Stomach (tissue), 4 donors: ENCODE measurements around the gene WDR73.

Source experiments
- CTCF ChIP-seq, 7 experiments: fragments of 450-650 bp in 4 of 7; fragments of 200-600 bp in 3 of 7; sonication (generic) in 3 of 7; IDR thresholded peaks; one replicate each; pipeline ENCODE4 v1.5.1; 2016 to 2019; ENCODE audit warnings: antibody characterized with exemption in 7 of 7, control low read depth in 2 of 7, mild to moderate bottlenecking in 1 of 7
- EP300 ChIP-seq: sonication (generic); formaldehyde crosslinking; IDR thresholded peaks from one replicate; pipeline ENCODE4 v1.6.1; 2017; ENCODE audit warnings: antibody characterized with exemption
- POLR2A ChIP-seq, 4 donors: fragments of 450-650 bp; IDR thresholded peaks; one replicate each; pipeline ENCODE4 v1.6.1; 2016; ENCODE audit warnings: antibody characterized with exemption in 4 of 4, control low read depth in 2 of 4, mild to moderate bottlenecking in 1 of 4, moderate library complexity in 1 of 4
- POLR2AphosphoS5 ChIP-seq, 3 donors: sonication (generic); formaldehyde crosslinking; IDR thresholded peaks; one replicate each; pipeline ENCODE4 v1.6.1; 2016; ENCODE audit warnings: antibody characterized with exemption in 3 of 3

- TF ChIP-seq CTCF (IDR thresholded peaks at IDR 0.05) (no peak), EP300 (no peak), POLR2A (IDR thresholded peaks at IDR 0.05) (no peak), POLR2AphosphoS5 (IDR thresholded peaks at IDR 0.05) (no peak)
Observed at GRCh38 chr15:84616235-84616634, 37.8 kb downstream of the WDR73 start.
